HG03095 (cell line): ENCODE data around the gene C9orf78.
A peak's percentile ranks its signal among the peaks of the same experiment; 100 is the strongest.

ENCODE experiments used
- ATAC-seq: cut with Tn5 transposase; IDR thresholded peaks from one replicate; pipeline ENCODE4 v1.9.1; 2021; ENCODE audit warnings: moderate library complexity; ENCODE audit not compliant: unreplicated experiment

Gene C9orf78

GRCh38 chr9:129845373-129845772 lies 10.3 kb upstream of the C9orf78 start:
- no peak for ATAC-seq

- no peak for ATAC-seq
Observed at GRCh38 chr9:129841071-129841470, 6.0 kb upstream of the C9orf78 start.

GRCh38 chr9:129840034-129840433 lies 5.0 kb upstream of the C9orf78 start:
- ATAC-seq, result no peak

DNA sequence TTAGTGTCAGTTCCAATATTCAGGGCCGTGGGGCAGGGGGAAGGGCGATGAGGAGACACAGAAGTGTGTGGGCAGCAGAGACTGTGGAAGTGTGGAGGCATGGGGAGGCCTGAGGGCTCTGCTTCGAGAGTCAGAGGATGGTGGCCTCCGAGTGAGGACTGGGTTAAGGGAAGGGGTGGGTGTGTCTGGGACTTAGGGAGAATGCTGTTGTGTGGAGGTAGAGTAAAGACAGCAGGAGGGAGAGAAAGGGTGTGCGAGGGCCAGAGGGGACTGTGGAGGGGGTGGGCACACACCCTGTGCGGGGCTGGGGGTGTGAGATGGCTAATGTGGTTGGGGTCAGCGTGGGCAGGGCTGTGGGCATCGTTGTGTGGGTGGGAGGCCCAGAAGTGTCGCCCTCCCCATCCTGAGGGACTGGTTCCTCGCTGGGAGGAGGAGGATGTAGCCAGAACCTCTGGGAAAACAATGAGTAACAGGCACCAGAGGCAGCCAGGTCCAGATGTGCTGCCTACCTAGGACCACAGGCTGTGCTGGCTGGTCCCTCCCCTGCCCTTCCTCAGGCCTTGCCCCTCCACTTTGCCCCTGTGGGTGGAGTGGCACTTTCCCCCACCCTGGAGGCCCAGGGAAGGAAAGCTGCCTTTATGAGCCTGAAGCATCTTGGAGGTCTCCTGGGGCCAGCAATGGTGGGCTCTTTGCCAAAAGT lies 4.4 kb upstream of the C9orf78 start:
- no peak for ATAC-seq

DNA sequence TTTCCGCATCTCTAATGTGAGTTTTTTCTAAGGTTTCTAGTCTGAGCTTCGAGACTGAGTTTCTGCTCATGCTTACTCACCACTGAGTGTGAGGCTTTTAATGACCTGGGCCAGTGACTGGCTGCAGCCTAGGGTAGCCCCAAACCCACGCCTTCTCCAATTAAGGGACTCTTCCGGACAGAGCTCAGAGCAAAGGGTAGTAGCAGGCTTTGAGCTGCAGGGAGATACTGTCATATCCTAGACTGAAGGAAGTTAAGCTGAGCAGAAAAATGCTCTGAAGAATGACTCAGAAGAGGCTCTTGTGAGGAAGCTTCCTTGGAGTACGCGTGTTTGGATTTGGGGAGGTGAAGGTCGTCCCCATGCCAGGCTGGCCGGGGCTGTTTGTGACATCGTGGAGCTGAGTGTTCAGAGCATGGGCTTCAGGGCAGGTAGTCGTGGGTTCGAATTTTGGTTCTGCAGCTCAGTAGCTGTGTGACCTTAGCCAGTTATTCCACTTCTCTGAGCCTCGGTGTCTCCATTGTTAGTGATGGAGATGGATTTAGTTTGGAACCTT lies 3.7 kb upstream of the C9orf78 start:
- no peak for ATAC-seq

- ATAC-seq, result no peak
Observed at GRCh38 chr9:129836311-129837007, 1.4 kb upstream of the C9orf78 start.

- ATAC-seq, result no peak
Observed at GRCh38 chr9:129835860-129836223, 767 bp upstream of the C9orf78 start.

DNA sequence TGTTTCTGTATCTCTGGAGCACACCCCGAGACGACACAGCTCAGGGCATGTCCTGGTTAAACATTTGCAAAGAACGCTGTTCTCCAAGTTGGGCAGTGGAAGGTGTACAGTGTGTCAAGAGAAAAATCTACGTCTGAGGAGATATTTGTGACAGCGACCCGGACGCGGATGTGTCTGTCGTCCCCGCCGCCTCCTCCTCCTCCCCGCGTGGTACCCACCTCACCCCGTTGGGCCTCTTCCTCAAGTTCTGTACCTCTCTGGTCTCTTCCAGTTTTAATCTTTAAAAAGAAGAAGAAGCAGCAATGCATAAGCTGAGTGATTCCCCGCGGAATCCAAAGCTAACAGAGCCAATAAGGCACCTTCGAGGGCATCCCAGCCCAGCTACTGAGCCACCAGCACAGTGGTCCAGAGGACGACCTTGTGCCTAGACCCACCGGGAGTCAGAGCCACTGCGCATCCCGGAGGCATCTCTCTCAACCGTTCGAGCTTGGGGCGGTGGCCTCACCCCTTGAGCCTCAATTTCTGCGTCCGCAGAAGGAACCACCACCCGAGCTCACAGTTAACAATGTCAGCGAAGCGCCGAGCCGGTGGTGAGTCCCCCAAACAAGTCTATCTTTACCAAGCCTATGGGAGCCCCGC lies 467 bp downstream of the C9orf78 start:
- peak; percentile 4 for ATAC-seq

DNA sequence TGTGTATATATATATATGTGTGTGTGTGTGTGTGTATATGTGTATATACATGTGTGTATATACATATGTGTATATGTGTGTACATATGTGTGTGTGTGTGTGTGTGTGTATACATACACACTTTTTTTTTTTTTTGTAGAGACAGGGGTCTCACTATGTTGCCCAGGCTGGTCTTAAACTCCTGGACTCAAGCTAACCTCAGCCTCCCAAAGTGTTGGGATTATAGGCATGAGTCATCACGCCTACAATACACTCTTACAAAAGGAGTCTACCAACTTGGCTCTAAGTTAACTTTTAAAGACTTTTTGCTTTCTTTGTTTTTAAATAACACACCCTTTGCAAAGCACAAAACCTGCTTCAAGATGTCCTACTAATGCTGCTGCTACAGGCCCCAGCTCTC lies 2.1 kb downstream of the C9orf78 start:
- no peak for ATAC-seq

- no peak for ATAC-seq
Observed at GRCh38 chr9:129828969-129829368, 6.1 kb downstream of the C9orf78 start.

- ATAC-seq, result no peak
Observed at GRCh38 chr9:129828051-129828450, 7.0 kb downstream of the C9orf78 start.

DNA sequence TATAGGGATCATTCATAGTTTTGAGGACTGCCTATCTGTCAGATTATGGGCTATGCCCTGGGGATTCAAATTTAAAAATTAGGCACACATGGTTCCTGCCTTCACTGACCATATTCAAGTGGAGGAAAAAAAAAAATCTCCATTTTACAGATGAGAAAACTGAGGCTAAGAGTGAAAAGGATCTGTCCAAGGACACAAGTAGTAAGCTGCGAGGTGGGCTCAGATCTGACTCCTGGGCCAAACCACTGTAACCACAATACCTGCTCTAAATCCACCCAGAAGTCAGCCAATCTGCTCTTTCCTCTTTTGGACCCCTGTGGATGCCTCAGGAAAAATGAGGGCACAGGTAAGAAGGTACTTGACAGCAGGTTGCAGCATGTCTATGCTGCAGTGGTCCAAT lies 8.3 kb downstream of the C9orf78 start:
- ATAC-seq, result no peak

DNA sequence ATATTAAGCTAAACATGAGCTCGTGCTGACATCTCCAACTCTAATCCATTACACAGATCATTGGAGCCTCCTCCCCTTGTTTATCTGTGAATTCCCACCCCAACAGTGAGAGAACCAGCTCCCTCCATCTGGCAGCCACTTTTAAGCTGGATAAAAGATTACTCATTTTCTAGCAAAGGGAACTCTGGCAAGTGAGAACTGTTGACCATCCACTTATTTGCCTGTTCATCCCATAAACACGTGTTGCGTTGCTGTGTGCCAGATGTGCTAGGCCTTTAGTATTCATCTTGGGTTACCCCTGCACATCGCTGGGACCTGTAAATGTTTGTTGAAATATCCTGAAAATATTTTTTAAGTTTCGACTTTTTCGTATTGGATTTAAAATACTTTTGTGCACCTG lies 8.7 kb downstream of the C9orf78 start:
- ATAC-seq, result no peak

GRCh38 chr9:129823935-129824601 lies 11.0 kb downstream of the C9orf78 start, which contains the start of gene TOR1A:
TOR1A (minus strand) TSS chr9:129824136; CDS start chr9:129824085, 51 bp downstream.
- ATAC-seq, result peak; percentile 82

GRCh38 chr9:129823542-129823934 lies 11.5 kb downstream of the C9orf78 start:
- no peak for ATAC-seq

- no peak for ATAC-seq
Observed at GRCh38 chr9:129822898-129823541, 12.1 kb downstream of the C9orf78 start.

DNA sequence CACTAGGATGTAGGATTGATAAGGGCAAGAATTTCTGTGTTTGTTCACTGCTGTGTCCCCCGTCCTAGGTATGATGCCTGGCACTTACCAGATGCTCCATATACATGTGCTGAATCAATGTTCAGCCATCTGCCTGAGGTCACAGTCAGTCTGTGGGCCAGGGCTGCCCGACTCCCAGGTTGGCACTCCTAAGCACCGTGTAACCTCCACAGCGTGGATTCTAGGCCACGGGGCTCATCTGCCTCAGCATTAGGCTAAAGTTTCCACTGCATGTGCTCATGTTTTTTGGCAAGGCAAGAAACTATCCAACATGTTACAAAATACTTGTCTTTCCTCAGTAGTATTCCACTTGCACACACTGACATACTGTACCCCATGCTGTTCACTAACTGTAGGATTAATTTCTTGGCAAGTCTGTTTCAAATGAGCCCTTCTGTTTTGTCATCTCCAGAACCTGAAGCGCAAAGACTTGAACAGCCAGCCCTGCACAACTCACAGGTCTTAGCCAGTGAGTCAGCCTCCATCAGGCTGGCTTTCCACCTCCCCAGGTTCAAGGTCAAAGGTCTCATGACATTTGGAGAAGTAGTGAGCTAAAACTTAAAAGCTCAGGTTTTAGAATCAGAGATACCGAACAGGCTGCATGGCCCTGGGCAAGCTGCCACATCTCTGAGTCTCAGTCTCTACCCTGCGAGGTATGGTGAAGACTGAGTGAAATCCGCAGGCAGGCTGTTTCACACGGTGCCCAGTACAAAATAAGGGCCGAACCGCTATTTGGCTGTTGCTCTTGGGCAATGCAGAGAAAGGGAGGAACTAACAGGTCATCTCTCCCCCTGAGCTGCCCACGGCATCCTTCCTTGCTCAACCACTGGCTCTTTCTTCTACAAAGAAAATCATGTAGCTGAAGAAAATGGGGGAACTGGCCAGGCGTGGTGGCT lies 18.3 kb downstream of the C9orf78 start:
- ATAC-seq, result no peak

- ATAC-seq, result no peak
Observed at GRCh38 chr9:129815278-129815677, 19.8 kb downstream of the C9orf78 start.

DNA sequence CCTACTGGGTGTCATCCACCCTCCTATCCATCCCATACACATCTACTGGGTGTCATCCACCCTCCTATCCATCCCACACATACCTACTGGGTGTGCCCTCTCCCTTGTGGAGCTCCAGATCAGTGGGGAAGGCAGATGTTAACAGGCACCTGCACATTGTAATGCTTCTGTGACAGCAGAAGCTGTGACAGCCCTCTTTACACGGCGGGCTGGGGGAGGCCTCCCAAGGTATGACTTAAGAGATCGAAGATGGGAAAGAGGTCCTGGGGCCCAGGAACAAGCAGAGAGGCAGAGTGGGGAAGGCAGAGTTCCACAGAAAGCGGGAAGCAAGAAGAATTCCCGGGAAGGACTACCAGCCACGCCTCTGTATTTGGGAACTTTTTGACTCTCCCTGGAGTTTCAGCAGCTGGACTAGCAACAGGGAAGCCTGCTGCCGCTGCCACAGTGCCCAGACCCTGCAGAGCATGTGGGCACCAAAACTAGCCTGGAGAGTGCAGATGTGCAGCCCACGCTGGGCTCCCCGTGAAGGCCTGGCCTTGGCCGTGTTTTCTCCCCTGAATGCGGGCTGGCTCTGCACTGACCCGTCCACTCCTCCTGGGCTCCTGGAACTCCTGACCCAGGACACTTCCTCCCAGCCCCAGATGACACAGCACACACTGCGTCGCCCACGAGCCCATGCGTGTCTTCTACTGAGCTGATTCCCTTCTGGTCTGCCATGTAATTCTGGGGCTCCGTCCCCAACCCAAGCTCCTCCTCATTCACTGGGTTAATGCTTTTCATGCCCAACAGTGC lies 20.4 kb downstream of the C9orf78 start:
- no peak for ATAC-seq
